Neural cell (in vitro differentiated cells): Measurements from ENCODE around the gene GCFC2. TPM values are rescaled to one million over a fixed set of nuclear protein-coding genes. Genes with fewer than 3 reads are reported as not detected.

Experiments used
- H2AFZ ChIP-seq: fragments of 200-600, 300-800 bp; sonication (generic), shearing (Covaris generic); 2 replicates; pipeline ENCODE4 v1.6.0; 2014; ENCODE audit warnings: low read depth, mild to moderate bottlenecking, antibody characterized with exemption, low read length, moderate library complexity
- H3F3A ChIP-seq: fragments of 200-600 bp; shearing (Covaris generic); 2 replicates; pipeline ENCODE4 v1.6.1; 2016; ENCODE audit warnings: mild to moderate bottlenecking, moderate library complexity, mixed read lengths, antibody characterized with exemption, low read length; ENCODE audit not compliant: insufficient read depth, poor library complexity, severe bottlenecking
- H3K27ac ChIP-seq: fragments of 200-600, 300-800 bp; sonication (generic), shearing (Covaris generic); 2 replicates; pipeline ENCODE4 v1.5.1; 2014; ENCODE audit warnings: mild to moderate bottlenecking, low read length, moderate library complexity
- H3K27me3 ChIP-seq: fragments of 300-800, 200-600 bp; sonication (generic), shearing (Covaris generic); 2 replicates; pipeline ENCODE4 v1.6.0; 2014; ENCODE audit warnings: mild to moderate bottlenecking, low read depth, low read length, moderate library complexity; ENCODE audit not compliant: insufficient read depth
- H3K36me3 ChIP-seq: fragments of 300-800, 200-600 bp; sonication (generic), shearing (Covaris generic); 2 replicates; pipeline ENCODE4 v1.5.1; 2014; ENCODE audit warnings: mild to moderate bottlenecking, antibody characterized with exemption, low read length, moderate library complexity; ENCODE audit not compliant: insufficient read depth
- H3K4me2 ChIP-seq: fragments of 300-800, 200-600 bp; sonication (generic), shearing (Covaris generic); 2 replicates; pipeline ENCODE4 v1.6.0; 2014; ENCODE audit warnings: mild to moderate bottlenecking, low read length
- H3K4me3 ChIP-seq: fragments of 300-800, 200-600 bp; sonication (generic), shearing (Covaris generic); 2 replicates; pipeline ENCODE4 v1.5.1; 2014; ENCODE audit warnings: mild to moderate bottlenecking, low read length, moderate library complexity
- H3K79me2 ChIP-seq: fragments of 200-600 bp; shearing (Covaris generic); replicated peaks from 2 replicates; pipeline ENCODE4 v1.6.0; 2014; ENCODE audit warnings: mild to moderate bottlenecking, low read length, moderate library complexity; ENCODE audit not compliant: insufficient read depth
- H3K9ac ChIP-seq: fragments of 300-800, 200-600 bp; sonication (generic), shearing (Covaris generic); 2 replicates; pipeline ENCODE4 v1.6.1; 2016; ENCODE audit warnings: mild to moderate bottlenecking, low read length, mixed read lengths
- H3K9me2 ChIP-seq: fragments of 200-600 bp; shearing (Covaris generic); 2 replicates; pipeline ENCODE4 v1.6.1; 2016; ENCODE audit warnings: mild to moderate bottlenecking, low read length, mixed read lengths; ENCODE audit not compliant: insufficient read depth
- H3K9me3 ChIP-seq: fragments of 200-600, 300-800 bp; sonication (generic), shearing (Covaris generic); 2 replicates; pipeline ENCODE4 v1.6.1; 2016; ENCODE audit warnings: mild to moderate bottlenecking, mixed run types, low read length, moderate library complexity, mixed read lengths
- H4K20me1 ChIP-seq: fragments of 200-600 bp; shearing (Covaris generic); 2 replicates; pipeline ENCODE4 v1.6.1; 2016; ENCODE audit warnings: mild to moderate bottlenecking, mixed run types; ENCODE audit not compliant: insufficient read depth
- EP300 ChIP-seq: fragments of 450-650 bp; conservative IDR thresholded peaks from 2 replicates; pipeline ENCODE4 v1.6.1; 2014; ENCODE audit warnings: antibody characterized with exemption, mild to moderate bottlenecking, moderate library complexity; ENCODE audit not compliant: poor library complexity, severe bottlenecking
- EZH2 ChIP-seq: fragments of 200-600, 300-800 bp; shearing (Covaris generic), sonication (generic); IDR thresholded peaks from 2 replicates; pipeline ENCODE4 v1.6.1; 2014; ENCODE audit warnings: antibody characterized with exemption, low read length, borderline replicate concordance, mild to moderate bottlenecking; ENCODE audit not compliant: insufficient read depth, poor library complexity, severe bottlenecking
- MXI1 ChIP-seq: fragments of 450-650 bp; conservative IDR thresholded peaks from 2 replicates; pipeline ENCODE4 v1.6.1; 2014; ENCODE audit warnings: antibody characterized with exemption, mild to moderate bottlenecking; ENCODE audit not compliant: poor library complexity, severe bottlenecking
- POLR2AphosphoS5 ChIP-seq: IDR thresholded peaks from 2 replicates; pipeline ENCODE4 v1.6.1; 2012
- RAD21 ChIP-seq: fragments of 450-650 bp; conservative IDR thresholded peaks from 2 replicates; pipeline ENCODE4 v1.6.1; 2014; ENCODE audit warnings: antibody characterized with exemption, mild to moderate bottlenecking, moderate library complexity
- SMC3 ChIP-seq: fragments of 450-650 bp; conservative IDR thresholded peaks from 2 replicates; pipeline ENCODE4 v1.6.1; 2014; ENCODE audit warnings: antibody characterized with exemption, mild to moderate bottlenecking, moderate library complexity; ENCODE audit not compliant: poor library complexity
- TAF1 ChIP-seq: IDR thresholded peaks from 2 replicates; pipeline ENCODE4 v1.6.1; 2012; ENCODE audit warnings: low read depth
- polyA plus RNA-seq: library from polyadenylated mRNA; depleted of rRNA; stranded (reverse); fragments of >200 nt; gene quantifications from 2 replicates; pipeline ENCODE4 v1.2.3, GENCODE V29; 2014
- TF ChIP-seq, protein P1 (sequence below): fragments of 450-650 bp; IDR thresholded peaks from 2 replicates; pipeline ENCODE4 v1.5.1; 2014; ENCODE audit warnings: antibody characterized with exemption, mild to moderate bottlenecking, moderate library complexity; ENCODE audit not compliant: poor library complexity, severe bottlenecking
- TF ChIP-seq, protein P2 (sequence below): IDR thresholded peaks from 2 replicates; pipeline ENCODE4 v1.6.1; 2012; ENCODE audit warnings: borderline replicate concordance

The GCFC2 gene
- polyA plus RNA-seq, 1 donor from 2014 or later: 2.5 TPM

DNA sequence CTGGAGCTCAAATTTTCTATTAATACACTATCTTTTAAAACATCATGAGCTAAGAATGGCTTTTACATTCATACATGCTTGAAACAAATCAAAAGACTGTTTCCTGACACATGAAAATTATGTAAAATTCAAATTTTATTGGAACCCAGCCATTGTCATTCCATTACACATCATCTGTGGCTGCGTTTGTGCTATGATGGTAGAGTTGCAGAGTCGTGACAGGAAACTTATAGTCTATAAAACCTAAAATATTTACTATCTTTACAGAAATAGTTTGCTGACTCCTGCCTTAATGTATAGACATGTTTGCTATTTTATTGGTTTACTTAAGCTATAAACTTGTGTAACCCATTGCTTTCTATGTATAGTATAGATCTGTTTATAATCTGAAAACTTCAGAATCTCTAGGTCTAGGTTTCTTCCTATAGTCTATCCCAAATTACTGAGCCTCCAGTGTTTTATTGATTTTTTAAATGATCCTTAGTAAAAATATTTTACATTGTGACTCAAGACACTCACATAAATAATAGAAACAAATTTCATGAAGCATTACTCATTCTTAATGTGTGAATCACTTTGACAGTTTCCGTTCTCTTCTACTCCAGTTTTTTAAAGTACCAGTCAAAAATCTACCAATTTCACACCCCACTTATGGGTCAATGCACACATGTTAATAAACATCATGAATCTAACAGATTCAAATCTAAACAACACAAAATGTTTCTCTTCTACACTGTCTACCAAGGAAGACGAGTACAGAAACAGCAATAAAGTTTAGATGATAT is 90.6 kb downstream of the GCFC2 start:
- no peak for TF ChIP-seq SMC3
- no peak for TF ChIP-seq POLR2AphosphoS5
- TF ChIP-seq, protein P1, sequence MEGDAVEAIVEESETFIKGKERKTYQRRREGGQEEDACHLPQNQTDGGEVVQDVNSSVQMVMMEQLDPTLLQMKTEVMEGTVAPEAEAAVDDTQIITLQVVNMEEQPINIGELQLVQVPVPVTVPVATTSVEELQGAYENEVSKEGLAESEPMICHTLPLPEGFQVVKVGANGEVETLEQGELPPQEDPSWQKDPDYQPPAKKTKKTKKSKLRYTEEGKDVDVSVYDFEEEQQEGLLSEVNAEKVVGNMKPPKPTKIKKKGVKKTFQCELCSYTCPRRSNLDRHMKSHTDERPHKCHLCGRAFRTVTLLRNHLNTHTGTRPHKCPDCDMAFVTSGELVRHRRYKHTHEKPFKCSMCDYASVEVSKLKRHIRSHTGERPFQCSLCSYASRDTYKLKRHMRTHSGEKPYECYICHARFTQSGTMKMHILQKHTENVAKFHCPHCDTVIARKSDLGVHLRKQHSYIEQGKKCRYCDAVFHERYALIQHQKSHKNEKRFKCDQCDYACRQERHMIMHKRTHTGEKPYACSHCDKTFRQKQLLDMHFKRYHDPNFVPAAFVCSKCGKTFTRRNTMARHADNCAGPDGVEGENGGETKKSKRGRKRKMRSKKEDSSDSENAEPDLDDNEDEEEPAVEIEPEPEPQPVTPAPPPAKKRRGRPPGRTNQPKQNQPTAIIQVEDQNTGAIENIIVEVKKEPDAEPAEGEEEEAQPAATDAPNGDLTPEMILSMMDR: no peak
- no peak for TF ChIP-seq MXI1
- TF ChIP-seq RAD21: no peak
- no peak for TF ChIP-seq EP300
- no peak for TF ChIP-seq TAF1
- TF ChIP-seq EZH2: no peak
- TF ChIP-seq, protein P2, sequence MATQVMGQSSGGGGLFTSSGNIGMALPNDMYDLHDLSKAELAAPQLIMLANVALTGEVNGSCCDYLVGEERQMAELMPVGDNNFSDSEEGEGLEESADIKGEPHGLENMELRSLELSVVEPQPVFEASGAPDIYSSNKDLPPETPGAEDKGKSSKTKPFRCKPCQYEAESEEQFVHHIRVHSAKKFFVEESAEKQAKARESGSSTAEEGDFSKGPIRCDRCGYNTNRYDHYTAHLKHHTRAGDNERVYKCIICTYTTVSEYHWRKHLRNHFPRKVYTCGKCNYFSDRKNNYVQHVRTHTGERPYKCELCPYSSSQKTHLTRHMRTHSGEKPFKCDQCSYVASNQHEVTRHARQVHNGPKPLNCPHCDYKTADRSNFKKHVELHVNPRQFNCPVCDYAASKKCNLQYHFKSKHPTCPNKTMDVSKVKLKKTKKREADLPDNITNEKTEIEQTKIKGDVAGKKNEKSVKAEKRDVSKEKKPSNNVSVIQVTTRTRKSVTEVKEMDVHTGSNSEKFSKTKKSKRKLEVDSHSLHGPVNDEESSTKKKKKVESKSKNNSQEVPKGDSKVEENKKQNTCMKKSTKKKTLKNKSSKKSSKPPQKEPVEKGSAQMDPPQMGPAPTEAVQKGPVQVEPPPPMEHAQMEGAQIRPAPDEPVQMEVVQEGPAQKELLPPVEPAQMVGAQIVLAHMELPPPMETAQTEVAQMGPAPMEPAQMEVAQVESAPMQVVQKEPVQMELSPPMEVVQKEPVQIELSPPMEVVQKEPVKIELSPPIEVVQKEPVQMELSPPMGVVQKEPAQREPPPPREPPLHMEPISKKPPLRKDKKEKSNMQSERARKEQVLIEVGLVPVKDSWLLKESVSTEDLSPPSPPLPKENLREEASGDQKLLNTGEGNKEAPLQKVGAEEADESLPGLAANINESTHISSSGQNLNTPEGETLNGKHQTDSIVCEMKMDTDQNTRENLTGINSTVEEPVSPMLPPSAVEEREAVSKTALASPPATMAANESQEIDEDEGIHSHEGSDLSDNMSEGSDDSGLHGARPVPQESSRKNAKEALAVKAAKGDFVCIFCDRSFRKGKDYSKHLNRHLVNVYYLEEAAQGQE: no peak
- Histone ChIP-seq H3K4me3 (no peak overlapping the region), H3K9me3 (no peaks in the 10 kb centered on the region), H4K20me1 (no peaks in the 10 kb centered on the region), H2AFZ (no peak overlapping the region), H3K36me3 (no peaks in the 10 kb centered on the region), H3K27me3 (no peaks in the 10 kb centered on the region), H3F3A (no peaks in the 10 kb centered on the region), H3K79me2 (no peaks in the 10 kb centered on the region), H3K4me2 (no peak overlapping the region), H3K9ac (no peak overlapping the region), H3K9me2 (no peaks in the 10 kb centered on the region), H3K27ac (no peak overlapping the region)

DNA sequence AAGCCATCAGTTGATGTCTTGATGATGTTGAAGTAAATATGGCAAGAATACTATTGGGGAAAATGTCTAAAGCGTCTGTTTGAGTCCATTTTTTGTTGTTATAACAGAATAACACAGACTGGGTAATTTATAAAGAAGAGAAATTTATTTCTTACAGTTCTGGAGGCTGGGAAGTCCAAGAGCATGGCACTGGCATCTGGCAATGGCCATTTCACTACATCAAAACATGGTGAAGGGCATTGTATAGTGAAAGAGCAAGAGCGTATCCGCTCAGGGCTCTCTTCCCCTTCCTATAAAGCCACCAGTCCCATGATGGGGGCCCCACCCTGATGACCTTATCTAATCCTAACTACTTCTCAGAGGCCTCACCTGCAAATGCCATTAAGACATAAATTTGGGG is 93.8 kb downstream of the GCFC2 start:
- Histone ChIP-seq H3K79me2 (no peaks in the 10 kb centered on the region), H3K27ac (no peak overlapping the region), H3F3A (no peaks in the 10 kb centered on the region), H3K9me3 (no peaks in the 10 kb centered on the region), H3K9me2 (no peaks in the 10 kb centered on the region), H4K20me1 (no peaks in the 10 kb centered on the region), H3K9ac (no peak overlapping the region), H3K27me3 (no peaks in the 10 kb centered on the region), H3K36me3 (no peaks in the 10 kb centered on the region), H3K4me3 (no peak overlapping the region), H2AFZ (no peak overlapping the region), H3K4me2 (no peak overlapping the region)
- TF ChIP-seq RAD21: no peak
- TF ChIP-seq, protein P1: no peak
- TF ChIP-seq MXI1: no peak
- TF ChIP-seq EZH2: no peak
- TF ChIP-seq TAF1: no peak
- no peak for TF ChIP-seq POLR2AphosphoS5
- TF ChIP-seq SMC3: no peak
- TF ChIP-seq, protein P2: no peak
